CD4-positive, alpha-beta T cell treated with Interleukin-17A for 1 hour (primary cell): ENCODE measurements around the gene GLYATL3.
A peak's percentile ranks its signal among the peaks of the same experiment; 100 is the strongest.
"Not testable (repeated sequence)": the region's sequence is repeated elsewhere in the genome, so short reads cannot be mapped to it uniquely, and the experiment has no call there.

Source experiments
- DNase-seq: peaks from one replicate; pipeline ENCODE4 v3.0.0-alpha.2; 2020

The GLYATL3 gene

GRCh38 chr6:49499623-49500022, at the start of gene GLYATL3:
GLYATL3 (plus strand) TSS chr6:49499923; CDS start chr6:49511991, 12,068 bp downstream.
- no peak for DNase-seq

DNA sequence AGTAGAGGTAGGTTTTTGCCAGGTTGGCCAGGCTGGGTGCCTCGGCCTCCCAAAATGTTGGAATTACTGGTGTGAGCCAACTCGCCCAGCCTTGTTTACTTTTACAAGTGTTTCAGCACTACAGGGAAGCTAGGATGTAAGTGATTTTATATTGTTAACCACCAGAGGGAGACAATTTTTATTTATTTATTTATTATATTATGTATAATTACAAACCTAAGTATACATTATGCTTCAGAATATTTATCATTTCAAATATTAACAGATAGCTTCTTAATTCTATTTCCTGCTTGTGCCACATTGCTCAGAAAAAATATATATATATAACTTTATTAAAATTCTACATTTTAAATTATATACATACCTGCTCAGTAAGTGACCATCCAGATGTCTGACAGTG, 46.5 kb upstream of the GLYATL3 start:
- no peak for DNase-seq

DNA sequence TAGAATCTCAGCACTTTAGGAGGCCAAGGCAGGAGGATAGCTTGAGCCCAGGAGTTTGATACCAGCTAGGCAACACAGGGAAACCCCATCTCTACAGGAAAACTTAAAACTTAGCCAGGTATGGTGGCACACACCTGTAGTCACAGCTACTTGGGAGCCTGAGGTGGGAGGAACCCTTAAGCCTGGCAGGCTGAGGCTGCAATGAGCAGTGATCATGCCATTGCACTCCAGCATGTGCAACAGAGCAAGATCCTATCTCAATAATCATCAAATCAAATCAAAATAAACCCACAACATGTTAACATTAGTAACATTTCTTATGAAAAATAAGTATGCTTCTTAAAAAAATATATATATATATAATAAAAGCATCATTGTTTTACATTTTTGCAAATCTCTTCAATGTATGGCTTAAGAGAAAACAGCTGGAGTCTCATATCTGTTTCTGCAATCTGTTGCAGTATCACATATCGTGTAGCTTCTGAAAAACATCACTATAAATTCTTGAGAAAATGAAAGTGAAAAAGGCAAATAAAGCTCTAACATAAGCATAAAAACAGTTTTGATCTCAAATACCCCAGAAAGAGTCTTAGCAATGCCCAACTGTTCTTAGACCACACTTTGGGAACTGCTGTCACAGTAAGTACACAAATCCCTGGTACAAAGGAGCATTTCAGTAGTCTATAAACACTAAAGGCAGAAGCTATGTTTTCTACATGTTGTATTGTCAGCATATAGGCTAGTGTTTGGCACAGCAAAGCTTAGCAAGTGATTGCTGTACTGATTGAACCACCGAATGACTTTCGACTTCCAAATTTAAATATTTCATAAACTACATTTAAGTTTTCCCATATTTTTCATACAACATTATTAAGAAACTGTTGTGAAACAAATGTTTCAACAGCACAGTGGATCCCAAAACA, 44.7 kb upstream of the GLYATL3 start:
- no peak for DNase-seq

DNA sequence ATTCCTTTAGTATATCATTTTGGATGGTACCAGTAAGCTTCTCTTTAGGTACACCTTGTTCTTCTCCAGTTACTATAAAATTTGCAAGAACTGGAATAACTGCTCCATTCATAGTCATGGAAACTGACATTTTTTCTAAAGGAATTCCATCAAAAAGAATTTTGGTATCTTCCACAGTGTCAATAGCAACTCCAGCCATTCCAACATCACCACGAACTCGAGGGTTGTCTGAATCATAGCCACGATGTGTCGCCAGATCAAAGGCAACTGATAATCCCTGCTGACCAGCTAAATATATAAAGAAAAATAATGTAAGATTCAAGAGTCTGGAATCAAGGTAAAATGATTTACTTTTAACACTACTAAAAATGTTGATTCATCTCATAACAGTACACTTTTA, 42.0 kb upstream of the GLYATL3 start:
- DNase-seq = no peak

- DNase-seq = peak; percentile 21
Observed at GRCh38 chr6:49462071-49462470, 37.7 kb upstream of the GLYATL3 start.

DNA sequence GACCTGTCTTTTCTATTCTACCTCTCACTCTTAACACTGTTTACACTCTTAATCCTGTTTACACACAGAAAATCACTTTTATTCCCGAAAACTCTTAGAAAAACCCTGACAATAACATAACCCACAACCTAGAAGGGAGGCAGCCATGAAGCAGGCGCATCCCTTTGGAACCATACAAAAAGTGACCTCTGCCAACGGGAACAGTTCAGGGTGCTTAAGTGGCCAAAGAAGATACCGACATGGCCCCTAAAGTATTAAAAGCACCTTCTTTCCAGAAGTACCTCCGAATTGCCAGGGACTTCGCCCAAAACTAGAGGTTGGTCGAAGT, 37.2 kb upstream of the GLYATL3 start:
- DNase-seq = no peak

DNA sequence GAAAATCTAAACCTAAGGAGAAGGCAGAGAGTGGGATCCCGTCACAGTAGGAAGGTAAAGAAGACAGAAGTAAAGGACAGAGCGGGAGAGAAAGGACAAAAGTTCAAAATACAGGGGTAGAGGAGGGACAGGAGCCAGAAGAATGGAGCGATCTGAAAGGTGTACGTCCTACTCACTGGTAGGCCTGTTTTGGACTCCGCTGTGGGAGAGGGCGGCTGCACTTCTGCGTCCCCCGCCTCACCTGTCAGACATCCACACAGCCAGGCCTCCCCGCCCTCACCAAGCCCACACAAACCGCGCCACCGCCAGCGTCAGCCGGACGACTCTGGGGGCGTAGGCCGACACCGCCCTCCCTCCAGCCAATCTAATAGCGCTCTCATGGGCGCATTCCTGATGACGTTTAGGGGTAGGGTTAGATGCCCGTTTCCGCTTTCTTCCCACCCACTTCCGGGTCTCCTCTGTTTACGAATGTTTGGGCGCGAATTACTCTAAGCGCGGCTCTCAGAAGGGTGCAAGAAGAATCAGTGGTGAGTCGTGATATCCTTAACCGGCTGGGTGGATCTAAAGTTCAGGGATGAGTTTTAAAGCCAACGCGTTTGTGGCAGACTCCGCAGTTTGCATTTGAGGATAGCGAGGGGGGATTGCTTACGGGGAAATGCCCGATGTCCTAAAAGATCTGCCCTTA, 36.7 kb upstream of the GLYATL3 start, which contains the start of the genes CENPQ and MMUT:
Gene CENPQ (plus strand): TSS at position 444 of the 685 bp plus-strand sequence. CDS start 6,807 bp downstream, outside the sequence.
Gene MMUT (minus strand): TSS at position 327 of the 685 bp plus-strand sequence. CDS start 3,787 bp downstream, outside the sequence.
- peak; percentile 94 for DNase-seq

- DNase-seq = peak; percentile 11
Observed at GRCh38 chr6:49463612-49463967, 36.1 kb upstream of the GLYATL3 start.

DNA sequence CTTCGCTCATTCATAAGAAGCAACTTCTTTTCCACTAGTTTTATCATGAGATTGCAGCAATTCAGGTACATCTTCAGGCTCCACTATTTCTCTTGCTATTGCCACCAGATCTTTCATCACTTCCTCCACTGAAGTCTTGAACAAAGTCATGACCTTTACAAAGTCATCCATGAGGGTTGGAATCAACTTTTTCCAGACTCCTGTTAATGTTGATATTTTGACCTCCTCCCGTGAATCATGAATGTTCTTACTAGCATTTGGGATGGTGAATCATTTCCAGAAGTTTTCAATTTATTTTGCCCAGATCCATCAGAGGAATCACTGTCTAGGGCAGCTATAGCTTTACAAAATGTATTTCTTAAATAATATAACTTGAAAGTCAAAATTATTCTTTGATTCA, 35.0 kb upstream of the GLYATL3 start:
- no peak for DNase-seq

DNA sequence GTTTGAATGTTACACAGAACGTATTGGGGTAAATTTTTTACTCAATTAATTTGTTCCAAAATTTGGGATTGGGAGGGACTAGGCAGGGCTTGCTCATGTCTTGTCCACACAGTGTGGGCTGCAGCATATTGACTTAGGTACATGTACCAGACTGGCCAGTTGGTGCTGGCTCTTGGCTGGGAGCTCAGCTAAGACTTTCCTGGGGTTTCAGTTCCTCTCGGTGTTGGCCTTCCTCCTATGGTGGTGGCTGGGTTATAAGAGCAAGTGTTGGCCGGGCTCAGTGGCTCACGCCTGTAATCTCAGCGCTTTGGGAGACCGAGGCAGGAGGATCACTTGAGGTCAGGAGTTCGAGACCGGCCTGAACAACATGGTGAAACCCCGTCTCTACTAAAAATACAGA, 31.7 kb upstream of the GLYATL3 start:
- DNase-seq = no peak

DNA sequence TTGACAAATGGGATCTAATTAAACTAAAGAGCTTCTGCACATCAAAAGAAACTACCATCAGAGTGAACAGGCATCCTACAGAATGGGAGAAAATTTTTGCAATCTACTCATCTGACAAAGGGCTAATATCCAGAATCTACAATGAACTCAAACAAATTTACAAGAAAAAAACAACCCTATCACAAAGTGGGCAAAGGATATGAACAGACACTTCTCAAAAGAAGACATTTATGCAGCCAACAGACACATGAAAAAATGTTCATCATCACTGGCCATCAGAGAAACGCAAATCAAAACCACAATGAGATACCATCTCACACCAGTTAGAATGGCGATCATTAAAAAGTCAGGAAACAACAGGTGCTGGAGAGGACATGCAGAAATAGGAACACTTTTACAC, 23.2 kb upstream of the GLYATL3 start:
- DNase-seq = not testable (repeated sequence)

DNA sequence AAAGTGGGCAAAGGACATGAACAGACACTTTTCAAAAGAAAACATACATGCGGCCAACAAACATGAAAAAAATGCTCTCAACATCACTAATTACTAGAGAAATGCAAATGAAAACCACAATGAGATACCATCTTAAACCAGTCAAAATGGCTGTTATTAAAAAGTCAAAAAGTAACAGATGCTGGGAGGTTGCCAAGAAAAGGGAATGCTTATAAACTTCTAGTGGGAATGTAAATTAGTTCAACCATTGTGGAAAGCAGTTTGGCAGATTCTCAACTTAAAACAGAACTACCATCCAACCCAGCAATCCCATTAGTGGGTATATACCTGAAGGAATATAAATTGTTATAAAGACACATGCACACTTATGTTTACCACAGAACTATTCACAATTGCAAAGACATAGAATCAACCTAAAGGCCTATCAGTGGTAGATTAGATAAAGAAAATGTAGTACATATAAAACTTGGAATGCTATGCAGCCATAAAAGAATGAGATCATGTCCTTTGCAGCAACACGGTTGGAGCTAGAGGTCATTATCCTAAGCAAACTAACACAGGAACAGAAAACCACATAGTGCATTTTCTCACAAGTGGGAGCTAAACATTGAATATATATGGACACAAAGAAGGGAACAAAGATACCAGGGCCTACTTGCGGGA, 20.3 kb upstream of the GLYATL3 start:
- no peak for DNase-seq

GRCh38 chr6:49481846-49482245, 17.9 kb upstream of the GLYATL3 start:
- not testable (repeated sequence) for DNase-seq

GRCh38 chr6:49483380-49483779, 16.3 kb upstream of the GLYATL3 start:
- DNase-seq = not testable (repeated sequence)

DNA sequence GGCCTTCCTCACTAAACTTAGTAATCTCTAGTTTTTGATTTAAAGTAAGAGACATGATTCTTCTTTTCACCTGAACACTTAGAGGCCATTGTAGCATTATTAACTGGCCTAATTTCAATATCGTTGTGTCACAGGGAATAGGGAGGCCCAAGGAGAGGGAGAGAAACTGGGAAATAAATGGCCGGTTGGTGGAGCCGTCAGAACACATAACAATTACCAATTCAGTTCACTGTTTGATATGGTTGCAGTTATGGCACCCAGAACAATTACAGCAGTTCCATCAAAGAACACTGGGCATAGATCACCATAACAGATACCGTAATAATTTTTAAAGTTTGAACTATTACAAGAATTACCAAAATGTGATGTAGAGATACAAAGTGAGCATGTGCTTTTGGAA, 9.1 kb upstream of the GLYATL3 start:
- DNase-seq = no peak

DNA sequence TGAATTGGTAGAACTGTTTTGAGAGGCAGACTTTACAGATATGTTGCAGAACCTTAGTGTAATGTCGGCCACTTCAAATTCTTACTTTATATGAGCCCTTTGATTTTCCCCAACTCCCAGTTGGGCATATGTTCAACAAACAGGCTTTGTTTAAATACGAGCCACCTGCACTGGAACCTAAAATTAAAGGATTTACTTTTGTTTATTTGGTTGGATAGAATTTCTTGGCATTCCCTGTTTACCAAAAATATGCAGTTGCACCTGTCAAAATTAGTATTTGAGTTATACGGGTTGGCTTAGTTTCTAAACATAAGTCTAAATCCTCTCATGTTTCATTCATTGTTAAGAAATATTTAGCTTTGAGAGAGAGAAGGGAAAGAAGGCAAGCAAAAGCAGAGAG, 2.4 kb upstream of the GLYATL3 start:
- DNase-seq = no peak

DNA sequence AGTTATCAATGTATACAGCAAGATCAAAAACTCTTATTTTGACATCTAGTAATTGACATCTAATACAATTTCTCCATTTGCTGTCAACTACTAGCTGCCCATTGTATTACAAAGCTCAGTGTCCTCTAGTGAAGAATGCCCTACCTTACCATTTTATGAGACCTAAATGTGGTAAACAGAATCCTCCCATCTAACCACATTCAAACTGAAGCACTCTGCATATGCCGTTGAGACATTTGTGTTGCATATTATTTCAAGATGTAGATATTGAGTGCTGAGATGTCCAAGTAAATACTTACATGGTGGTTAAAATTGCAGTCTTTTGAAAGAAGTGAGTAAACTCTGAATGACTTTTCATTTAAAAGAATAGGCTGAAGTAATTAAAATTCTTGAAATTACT, 597 bp upstream of the GLYATL3 start:
- DNase-seq = no peak

DNA sequence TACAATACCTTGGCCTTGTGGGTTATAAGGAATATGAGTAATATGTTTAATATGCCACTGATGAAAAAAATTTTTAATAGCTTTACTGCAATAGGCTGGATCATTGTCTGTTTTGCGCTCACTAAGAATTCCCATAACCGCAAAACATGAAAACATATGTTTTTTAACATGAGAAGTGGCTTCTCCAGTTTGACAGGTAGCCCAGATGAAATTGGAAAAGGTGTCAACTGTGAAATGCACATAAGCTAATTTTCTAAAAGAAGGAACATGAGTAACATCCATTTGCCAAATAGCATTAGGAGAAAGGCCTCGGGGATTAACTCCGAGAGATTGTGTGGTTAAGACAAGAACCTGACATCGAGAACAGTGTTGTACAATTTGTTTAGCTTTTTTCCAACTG, 4.9 kb downstream of the GLYATL3 start:
- no peak for DNase-seq

- DNase-seq = no peak
Observed at GRCh38 chr6:49506569-49507111, 6.9 kb downstream of the GLYATL3 start.

GRCh38 chr6:49509342-49509741, 9.6 kb downstream of the GLYATL3 start:
- no peak for DNase-seq

DNA sequence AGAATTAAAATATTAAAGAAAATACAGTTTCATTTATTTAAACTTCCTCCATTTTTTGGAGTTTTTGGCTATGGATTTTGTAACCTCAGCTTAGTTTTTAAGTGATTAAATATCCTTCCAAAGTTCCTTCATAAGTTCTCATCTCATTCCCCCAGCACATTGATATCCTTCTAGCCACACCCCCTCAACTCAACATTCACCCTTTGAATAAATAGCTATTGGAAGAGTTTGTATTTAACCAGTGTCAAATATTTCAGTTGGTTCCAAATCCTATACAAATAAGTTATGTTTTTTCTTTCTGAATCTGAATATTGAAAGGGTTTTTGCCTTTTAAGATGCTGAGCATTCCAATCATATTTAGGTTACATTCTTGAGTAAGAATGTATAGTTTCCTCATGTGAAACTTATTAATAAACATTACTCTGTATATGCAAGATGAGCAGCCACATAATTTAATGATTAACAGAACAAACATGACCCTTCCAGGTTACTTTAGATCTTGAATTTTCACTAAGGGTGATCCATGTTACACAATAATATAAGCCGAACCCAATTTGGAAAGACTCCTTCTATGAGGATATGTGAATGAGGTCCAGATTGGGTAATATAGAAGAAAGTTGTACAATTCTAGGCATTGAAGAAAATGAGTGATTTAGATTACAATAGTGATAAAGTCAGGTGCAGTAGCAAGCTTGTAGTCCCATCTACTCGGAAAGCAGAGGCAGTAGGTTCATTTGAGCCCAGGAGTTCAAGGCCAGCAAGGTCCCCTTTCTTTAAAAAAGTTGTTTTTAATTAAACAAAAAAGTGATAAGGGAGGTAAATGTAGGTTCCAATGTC, 13.6 kb downstream of the GLYATL3 start:
- no peak for DNase-seq
